ENCODE measurements around the gene RTF2.

RTF2 gene

GRCh38 chr20:56463428-56463827 lies 5.0 kb upstream of the RTF2 start:
- DNase-seq (ENCODE audit: low read depth in 1 of 2, low spot score in 1 of 2): no peak
- no peak for TF ChIP-seq JUND (IDR thresholded peaks at IDR 0.05; ENCODE audit: low read depth)
- in situ Hi-C loops (cut with HindIII; ENCODE audit: low pct_unique_long_range_greater_than_20kb, low sequenced_read_pairs): no loop called here

- TF ChIP-seq JUND (IDR thresholded peaks at IDR 0.05; ENCODE audit: low read depth): no peak
- in situ Hi-C loops (cut with HindIII; ENCODE audit: low pct_unique_long_range_greater_than_20kb, low sequenced_read_pairs): no loop called here
- DNase-seq (ENCODE audit: low read depth in 1 of 2, low spot score in 1 of 2): no peak
Observed at GRCh38 chr20:56465997-56466396, 2.4 kb upstream of the RTF2 start.

GRCh38 chr20:56467968-56468315 lies 485 bp upstream of the RTF2 start:
- DNase-seq (ENCODE audit: low read depth in 1 of 2, low spot score in 1 of 2): no peak
- in situ Hi-C loops (cut with HindIII; ENCODE audit: low pct_unique_long_range_greater_than_20kb, low sequenced_read_pairs): no loop called here

GRCh38 chr20:56469077-56469449 lies 636 bp downstream of the RTF2 start:
- in situ Hi-C loops (cut with HindIII; ENCODE audit: low pct_unique_long_range_greater_than_20kb, low sequenced_read_pairs): no loop called here
- no peak for DNase-seq (ENCODE audit: low read depth in 1 of 2, low spot score in 1 of 2)
- no peak for TF ChIP-seq JUND (IDR thresholded peaks at IDR 0.05; ENCODE audit: low read depth)

More at GRCh38 chr20:56467968-56468315, 485 bp upstream of the RTF2 start:
- no peak for TF ChIP-seq JUND (IDR thresholded peaks at IDR 0.05; ENCODE audit: low read depth)

- in situ Hi-C loops (cut with HindIII; ENCODE audit: low pct_unique_long_range_greater_than_20kb, low sequenced_read_pairs): no loop called here
- no peak for DNase-seq (ENCODE audit: low read depth in 1 of 2, low spot score in 1 of 2)
- no peak for TF ChIP-seq JUND (IDR thresholded peaks at IDR 0.05; ENCODE audit: low read depth)
Observed at GRCh38 chr20:56483970-56484369, 15.5 kb downstream of the RTF2 start.

GRCh38 chr20:56487216-56487615 lies 18.8 kb downstream of the RTF2 start:
- DNase-seq (ENCODE audit: low read depth in 1 of 2, low spot score in 1 of 2): no peak
- no peak for TF ChIP-seq JUND (IDR thresholded peaks at IDR 0.05; ENCODE audit: low read depth)
- in situ Hi-C loops (cut with HindIII; ENCODE audit: low pct_unique_long_range_greater_than_20kb, low sequenced_read_pairs): no loop called here

GRCh38 chr20:56488566-56488965 lies 20.1 kb downstream of the RTF2 start:
- in situ Hi-C loops (cut with HindIII; ENCODE audit: low pct_unique_long_range_greater_than_20kb, low sequenced_read_pairs): no loop called here
- TF ChIP-seq JUND (IDR thresholded peaks at IDR 0.05; ENCODE audit: low read depth): no peak
- DNase-seq (ENCODE audit: low read depth in 1 of 2, low spot score in 1 of 2): no peak

- DNase-seq (ENCODE audit: low read depth in 1 of 2, low spot score in 1 of 2): no peak
- in situ Hi-C loops (cut with HindIII; ENCODE audit: low pct_unique_long_range_greater_than_20kb, low sequenced_read_pairs): no loop called here
- no peak for TF ChIP-seq JUND (IDR thresholded peaks at IDR 0.05; ENCODE audit: low read depth)
Observed at GRCh38 chr20:56501116-56501515, 32.7 kb downstream of the RTF2 start.

GRCh38 chr20:56503916-56504315 lies 35.5 kb downstream of the RTF2 start:
- in situ Hi-C loops (cut with HindIII; ENCODE audit: low pct_unique_long_range_greater_than_20kb, low sequenced_read_pairs): no loop called here
- no peak for DNase-seq (ENCODE audit: low read depth in 1 of 2, low spot score in 1 of 2)
- no peak for TF ChIP-seq JUND (IDR thresholded peaks at IDR 0.05; ENCODE audit: low read depth)

- DNase-seq (ENCODE audit: low read depth in 1 of 2, low spot score in 1 of 2): no peak
- no peak for TF ChIP-seq JUND (IDR thresholded peaks at IDR 0.05; ENCODE audit: low read depth)
- in situ Hi-C loops (cut with HindIII; ENCODE audit: low pct_unique_long_range_greater_than_20kb, low sequenced_read_pairs): no loop called here
Observed at GRCh38 chr20:56504373-56505005, 36.1 kb downstream of the RTF2 start.

GRCh38 chr20:56506103-56506502 lies 37.7 kb downstream of the RTF2 start:
- in situ Hi-C loops (cut with HindIII; ENCODE audit: low pct_unique_long_range_greater_than_20kb, low sequenced_read_pairs): no loop called here
- TF ChIP-seq JUND (IDR thresholded peaks at IDR 0.05; ENCODE audit: low read depth): no peak
- no peak for DNase-seq (ENCODE audit: low read depth in 1 of 2, low spot score in 1 of 2)

GRCh38 chr20:56511926-56512325 lies 43.5 kb downstream of the RTF2 start:
- TF ChIP-seq JUND (IDR thresholded peaks at IDR 0.05; ENCODE audit: low read depth): no peak
- no peak for DNase-seq (ENCODE audit: low read depth in 1 of 2, low spot score in 1 of 2)
- in situ Hi-C loops (cut with HindIII; ENCODE audit: low pct_unique_long_range_greater_than_20kb, low sequenced_read_pairs): no loop called here

GRCh38 chr20:56513161-56514150 lies 45.0 kb downstream of the RTF2 start:
- TF ChIP-seq JUND (IDR thresholded peaks at IDR 0.05; ENCODE audit: low read depth): no peak
- in situ Hi-C loops (cut with HindIII; ENCODE audit: low pct_unique_long_range_greater_than_20kb, low sequenced_read_pairs): no loop called here
- peak in 1 of 2 experiments; percentile 20 for DNase-seq (ENCODE audit: low read depth in 1 of 2, low spot score in 1 of 2)

Data from T47D (cell line).